ENCODE data around the gene NACC2.

DNA sequence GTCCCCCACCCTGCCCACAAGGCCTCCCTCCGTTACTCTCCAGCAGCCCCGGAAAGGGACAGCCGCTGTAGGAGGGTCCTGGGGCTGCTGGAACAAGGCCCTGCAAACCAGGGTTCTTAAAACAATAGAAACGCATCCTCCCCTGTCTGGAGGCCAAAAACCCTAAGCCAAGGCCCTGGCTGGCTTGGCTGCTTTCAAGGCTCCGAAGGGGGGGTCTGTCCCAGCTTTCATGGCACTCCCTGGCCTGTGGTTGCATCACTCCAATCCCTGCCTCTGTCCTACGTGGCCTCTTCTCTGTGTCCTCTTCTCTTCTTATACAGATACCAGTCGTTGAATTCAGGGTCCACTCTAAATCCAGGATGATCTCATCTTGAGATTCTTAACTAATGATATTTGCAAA, 126.5 kb downstream of the NACC2 start:
- TF ChIP-seq, protein P1, sequence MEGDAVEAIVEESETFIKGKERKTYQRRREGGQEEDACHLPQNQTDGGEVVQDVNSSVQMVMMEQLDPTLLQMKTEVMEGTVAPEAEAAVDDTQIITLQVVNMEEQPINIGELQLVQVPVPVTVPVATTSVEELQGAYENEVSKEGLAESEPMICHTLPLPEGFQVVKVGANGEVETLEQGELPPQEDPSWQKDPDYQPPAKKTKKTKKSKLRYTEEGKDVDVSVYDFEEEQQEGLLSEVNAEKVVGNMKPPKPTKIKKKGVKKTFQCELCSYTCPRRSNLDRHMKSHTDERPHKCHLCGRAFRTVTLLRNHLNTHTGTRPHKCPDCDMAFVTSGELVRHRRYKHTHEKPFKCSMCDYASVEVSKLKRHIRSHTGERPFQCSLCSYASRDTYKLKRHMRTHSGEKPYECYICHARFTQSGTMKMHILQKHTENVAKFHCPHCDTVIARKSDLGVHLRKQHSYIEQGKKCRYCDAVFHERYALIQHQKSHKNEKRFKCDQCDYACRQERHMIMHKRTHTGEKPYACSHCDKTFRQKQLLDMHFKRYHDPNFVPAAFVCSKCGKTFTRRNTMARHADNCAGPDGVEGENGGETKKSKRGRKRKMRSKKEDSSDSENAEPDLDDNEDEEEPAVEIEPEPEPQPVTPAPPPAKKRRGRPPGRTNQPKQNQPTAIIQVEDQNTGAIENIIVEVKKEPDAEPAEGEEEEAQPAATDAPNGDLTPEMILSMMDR (conservative IDR thresholded peaks at IDR 0.05; ENCODE audit: low read depth in 2 of 2), result no peak
- TF ChIP-seq, protein P2, sequence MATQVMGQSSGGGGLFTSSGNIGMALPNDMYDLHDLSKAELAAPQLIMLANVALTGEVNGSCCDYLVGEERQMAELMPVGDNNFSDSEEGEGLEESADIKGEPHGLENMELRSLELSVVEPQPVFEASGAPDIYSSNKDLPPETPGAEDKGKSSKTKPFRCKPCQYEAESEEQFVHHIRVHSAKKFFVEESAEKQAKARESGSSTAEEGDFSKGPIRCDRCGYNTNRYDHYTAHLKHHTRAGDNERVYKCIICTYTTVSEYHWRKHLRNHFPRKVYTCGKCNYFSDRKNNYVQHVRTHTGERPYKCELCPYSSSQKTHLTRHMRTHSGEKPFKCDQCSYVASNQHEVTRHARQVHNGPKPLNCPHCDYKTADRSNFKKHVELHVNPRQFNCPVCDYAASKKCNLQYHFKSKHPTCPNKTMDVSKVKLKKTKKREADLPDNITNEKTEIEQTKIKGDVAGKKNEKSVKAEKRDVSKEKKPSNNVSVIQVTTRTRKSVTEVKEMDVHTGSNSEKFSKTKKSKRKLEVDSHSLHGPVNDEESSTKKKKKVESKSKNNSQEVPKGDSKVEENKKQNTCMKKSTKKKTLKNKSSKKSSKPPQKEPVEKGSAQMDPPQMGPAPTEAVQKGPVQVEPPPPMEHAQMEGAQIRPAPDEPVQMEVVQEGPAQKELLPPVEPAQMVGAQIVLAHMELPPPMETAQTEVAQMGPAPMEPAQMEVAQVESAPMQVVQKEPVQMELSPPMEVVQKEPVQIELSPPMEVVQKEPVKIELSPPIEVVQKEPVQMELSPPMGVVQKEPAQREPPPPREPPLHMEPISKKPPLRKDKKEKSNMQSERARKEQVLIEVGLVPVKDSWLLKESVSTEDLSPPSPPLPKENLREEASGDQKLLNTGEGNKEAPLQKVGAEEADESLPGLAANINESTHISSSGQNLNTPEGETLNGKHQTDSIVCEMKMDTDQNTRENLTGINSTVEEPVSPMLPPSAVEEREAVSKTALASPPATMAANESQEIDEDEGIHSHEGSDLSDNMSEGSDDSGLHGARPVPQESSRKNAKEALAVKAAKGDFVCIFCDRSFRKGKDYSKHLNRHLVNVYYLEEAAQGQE (IDR thresholded peaks at IDR 0.05; ENCODE audit: unreplicated experiment), result no peak
- TF ChIP-seq POLR2AphosphoS5 (IDR thresholded peaks at IDR 0.05; ENCODE audit: low read depth) (no peak), EZH2phosphoT487 (IDR thresholded peaks at IDR 0.05; ENCODE audit: unreplicated experiment) (no peak), EZH2 (IDR thresholded peaks at IDR 0.05; ENCODE audit: low read depth, unreplicated experiment) (no peak), CREB1 (CRISPR knock-in tag; IDR thresholded peaks at IDR 0.05; ENCODE audit: low read depth) (no peak), ZNF114 (CRISPR knock-in tag; IDR thresholded peaks at IDR 0.05) (no peak), ZNF331 (CRISPR knock-in tag; IDR thresholded peaks at IDR 0.05; ENCODE audit: low read depth) (no peak), JUNB (IDR thresholded peaks at IDR 0.05; ENCODE audit: unreplicated experiment) (no peak), NANOG (IDR thresholded peaks at IDR 0.05; ENCODE audit: borderline replicate concordance) (no peak)
- TF ChIP-seq, protein P3, sequence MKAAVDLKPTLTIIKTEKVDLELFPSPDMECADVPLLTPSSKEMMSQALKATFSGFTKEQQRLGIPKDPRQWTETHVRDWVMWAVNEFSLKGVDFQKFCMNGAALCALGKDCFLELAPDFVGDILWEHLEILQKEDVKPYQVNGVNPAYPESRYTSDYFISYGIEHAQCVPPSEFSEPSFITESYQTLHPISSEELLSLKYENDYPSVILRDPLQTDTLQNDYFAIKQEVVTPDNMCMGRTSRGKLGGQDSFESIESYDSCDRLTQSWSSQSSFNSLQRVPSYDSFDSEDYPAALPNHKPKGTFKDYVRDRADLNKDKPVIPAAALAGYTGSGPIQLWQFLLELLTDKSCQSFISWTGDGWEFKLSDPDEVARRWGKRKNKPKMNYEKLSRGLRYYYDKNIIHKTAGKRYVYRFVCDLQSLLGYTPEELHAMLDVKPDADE (IDR thresholded peaks at IDR 0.05), result no peak
- TF ChIP-seq, protein P4, sequence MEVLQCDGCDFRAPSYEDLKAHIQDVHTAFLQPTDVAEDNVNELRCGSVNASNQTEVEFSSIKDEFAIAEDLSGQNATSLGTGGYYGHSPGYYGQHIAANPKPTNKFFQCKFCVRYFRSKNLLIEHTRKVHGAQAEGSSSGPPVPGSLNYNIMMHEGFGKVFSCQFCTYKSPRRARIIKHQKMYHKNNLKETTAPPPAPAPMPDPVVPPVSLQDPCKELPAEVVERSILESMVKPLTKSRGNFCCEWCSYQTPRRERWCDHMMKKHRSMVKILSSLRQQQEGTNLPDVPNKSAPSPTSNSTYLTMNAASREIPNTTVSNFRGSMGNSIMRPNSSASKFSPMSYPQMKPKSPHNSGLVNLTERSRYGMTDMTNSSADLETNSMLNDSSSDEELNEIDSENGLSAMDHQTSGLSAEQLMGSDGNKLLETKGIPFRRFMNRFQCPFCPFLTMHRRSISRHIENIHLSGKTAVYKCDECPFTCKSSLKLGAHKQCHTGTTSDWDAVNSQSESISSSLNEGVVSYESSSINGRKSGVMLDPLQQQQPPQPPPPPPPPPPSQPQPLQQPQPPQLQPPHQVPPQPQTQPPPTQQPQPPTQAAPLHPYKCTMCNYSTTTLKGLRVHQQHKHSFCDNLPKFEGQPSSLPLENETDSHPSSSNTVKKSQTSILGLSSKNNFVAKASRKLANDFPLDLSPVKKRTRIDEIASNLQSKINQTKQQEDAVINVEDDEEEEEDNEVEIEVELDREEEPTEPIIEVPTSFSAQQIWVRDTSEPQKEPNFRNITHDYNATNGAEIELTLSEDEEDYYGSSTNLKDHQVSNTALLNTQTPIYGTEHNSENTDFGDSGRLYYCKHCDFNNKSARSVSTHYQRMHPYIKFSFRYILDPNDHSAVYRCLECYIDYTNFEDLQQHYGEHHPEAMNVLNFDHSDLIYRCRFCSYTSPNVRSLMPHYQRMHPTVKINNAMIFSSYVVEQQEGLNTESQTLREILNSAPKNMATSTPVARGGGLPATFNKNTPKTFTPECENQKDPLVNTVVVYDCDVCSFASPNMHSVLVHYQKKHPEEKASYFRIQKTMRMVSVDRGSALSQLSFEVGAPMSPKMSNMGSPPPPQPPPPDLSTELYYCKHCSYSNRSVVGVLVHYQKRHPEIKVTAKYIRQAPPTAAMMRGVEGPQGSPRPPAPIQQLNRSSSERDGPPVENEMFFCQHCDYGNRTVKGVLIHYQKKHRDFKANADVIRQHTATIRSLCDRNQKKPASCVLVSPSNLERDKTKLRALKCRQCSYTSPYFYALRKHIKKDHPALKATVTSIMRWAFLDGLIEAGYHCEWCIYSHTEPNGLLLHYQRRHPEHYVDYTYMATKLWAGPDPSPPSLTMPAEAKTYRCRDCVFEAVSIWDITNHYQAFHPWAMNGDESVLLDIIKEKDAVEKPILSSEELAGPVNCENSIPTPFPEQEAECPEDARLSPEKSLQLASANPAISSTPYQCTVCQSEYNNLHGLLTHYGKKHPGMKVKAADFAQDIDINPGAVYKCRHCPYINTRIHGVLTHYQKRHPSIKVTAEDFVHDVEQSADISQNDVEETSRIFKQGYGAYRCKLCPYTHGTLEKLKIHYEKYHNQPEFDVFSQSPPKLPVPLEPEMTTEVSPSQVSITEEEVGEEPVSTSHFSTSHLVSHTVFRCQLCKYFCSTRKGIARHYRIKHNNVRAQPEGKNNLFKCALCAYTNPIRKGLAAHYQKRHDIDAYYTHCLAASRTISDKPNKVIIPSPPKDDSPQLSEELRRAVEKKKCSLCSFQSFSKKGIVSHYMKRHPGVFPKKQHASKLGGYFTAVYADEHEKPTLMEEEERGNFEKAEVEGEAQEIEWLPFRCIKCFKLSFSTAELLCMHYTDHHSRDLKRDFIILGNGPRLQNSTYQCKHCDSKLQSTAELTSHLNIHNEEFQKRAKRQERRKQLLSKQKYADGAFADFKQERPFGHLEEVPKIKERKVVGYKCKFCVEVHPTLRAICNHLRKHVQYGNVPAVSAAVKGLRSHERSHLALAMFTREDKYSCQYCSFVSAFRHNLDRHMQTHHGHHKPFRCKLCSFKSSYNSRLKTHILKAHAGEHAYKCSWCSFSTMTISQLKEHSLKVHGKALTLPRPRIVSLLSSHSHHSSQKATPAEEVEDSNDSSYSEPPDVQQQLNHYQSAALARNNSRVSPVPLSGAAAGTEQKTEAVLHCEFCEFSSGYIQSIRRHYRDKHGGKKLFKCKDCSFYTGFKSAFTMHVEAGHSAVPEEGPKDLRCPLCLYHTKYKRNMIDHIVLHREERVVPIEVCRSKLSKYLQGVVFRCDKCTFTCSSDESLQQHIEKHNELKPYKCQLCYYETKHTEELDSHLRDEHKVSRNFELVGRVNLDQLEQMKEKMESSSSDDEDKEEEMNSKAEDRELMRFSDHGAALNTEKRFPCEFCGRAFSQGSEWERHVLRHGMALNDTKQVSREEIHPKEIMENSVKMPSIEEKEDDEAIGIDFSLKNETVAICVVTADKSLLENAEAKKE (CRISPR knock-in tag; IDR thresholded peaks at IDR 0.05), result no peak
